OCI-LY7 (cell line): Measurements from ENCODE around the gene CLIP3.

Experiments
- EZH2phosphoT487 ChIP-seq: fragments of 200-600 bp; sonication (generic); IDR thresholded peaks from 2 replicates; pipeline ENCODE4 v1.6.1; 2018; ENCODE audit warnings: low read depth, borderline replicate concordance, mild to moderate bottlenecking, mixed run types, antibody characterized with exemption, low read length, moderate library complexity, mixed read lengths
- TF ChIP-seq, protein P1 (sequence below): fragments of 200-600 bp; sonication (generic); conservative IDR thresholded peaks from 2 replicates; pipeline ENCODE4 v1.5.1; 2014; ENCODE audit warnings: mild to moderate bottlenecking, antibody characterized with exemption, low read length, moderate library complexity, mixed read lengths

DNA sequence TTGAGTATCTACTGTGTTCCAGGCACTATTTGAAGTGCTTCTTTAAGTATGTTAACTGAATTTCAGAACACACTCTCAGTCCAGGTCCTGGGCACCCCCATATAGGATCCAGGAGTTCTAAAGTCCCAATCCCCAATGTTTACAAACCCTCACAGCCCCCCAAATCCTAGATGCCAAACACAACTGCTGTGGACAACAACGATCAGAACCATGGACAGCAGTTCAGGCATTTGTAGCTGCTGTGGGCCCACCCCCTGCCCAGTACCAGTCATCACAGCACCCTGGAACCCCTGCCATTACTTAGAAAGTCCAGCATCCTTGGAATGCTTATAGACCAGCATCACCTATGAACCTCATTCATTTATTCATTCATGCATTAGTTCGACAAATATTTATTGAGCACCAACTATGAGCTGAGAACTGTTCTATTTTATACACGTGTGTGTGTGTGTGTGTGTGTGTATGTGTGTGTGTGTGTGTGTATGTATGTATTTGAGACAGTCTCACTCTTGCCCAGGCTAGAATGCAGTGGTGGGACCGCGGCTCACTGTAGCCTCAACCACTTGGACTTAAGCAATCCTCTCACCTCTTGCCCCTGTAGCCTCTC is 57.0 kb downstream of the CLIP3 start:
- TF ChIP-seq, protein P1, sequence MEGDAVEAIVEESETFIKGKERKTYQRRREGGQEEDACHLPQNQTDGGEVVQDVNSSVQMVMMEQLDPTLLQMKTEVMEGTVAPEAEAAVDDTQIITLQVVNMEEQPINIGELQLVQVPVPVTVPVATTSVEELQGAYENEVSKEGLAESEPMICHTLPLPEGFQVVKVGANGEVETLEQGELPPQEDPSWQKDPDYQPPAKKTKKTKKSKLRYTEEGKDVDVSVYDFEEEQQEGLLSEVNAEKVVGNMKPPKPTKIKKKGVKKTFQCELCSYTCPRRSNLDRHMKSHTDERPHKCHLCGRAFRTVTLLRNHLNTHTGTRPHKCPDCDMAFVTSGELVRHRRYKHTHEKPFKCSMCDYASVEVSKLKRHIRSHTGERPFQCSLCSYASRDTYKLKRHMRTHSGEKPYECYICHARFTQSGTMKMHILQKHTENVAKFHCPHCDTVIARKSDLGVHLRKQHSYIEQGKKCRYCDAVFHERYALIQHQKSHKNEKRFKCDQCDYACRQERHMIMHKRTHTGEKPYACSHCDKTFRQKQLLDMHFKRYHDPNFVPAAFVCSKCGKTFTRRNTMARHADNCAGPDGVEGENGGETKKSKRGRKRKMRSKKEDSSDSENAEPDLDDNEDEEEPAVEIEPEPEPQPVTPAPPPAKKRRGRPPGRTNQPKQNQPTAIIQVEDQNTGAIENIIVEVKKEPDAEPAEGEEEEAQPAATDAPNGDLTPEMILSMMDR, result no peak
- TF ChIP-seq EZH2phosphoT487, result no peak
